GM23248 (cell line): ENCODE data around the gene SCAPER.

Experiments used
- EZH2 ChIP-seq: fragments of 200-600 bp; sonication (generic); IDR thresholded peaks from 2 replicates; pipeline ENCODE4 v1.6.1; 2018; ENCODE audit warnings: antibody characterized with exemption, mild to moderate bottlenecking; ENCODE audit not compliant: insufficient read depth, poor library complexity, severe bottlenecking
- EZH2phosphoT487 ChIP-seq: fragments of 200-600 bp; sonication (generic); IDR thresholded peaks from 2 replicates; pipeline ENCODE4 v1.6.1; 2018; ENCODE audit warnings: antibody characterized with exemption, moderate library complexity, mild to moderate bottlenecking, low read depth; ENCODE audit not compliant: insufficient read depth

GRCh38 chr15:76312540-76313174 is 592.5 kb downstream of the SCAPER start:
- no peak for TF ChIP-seq EZH2
- no peak for TF ChIP-seq EZH2phosphoT487
